HepG2 (cell line): Measurements from ENCODE around the gene PPAN. TPM values are rescaled to one million over a fixed set of nuclear protein-coding genes. Genes with fewer than 3 reads are reported as not detected.
A peak's percentile ranks its signal among the peaks of the same experiment; 100 is the strongest.

ENCODE experiments used
- polyA plus RNA-seq, 8 experiments: library from polyadenylated mRNA; depleted of rRNA in 3 of 8; stranded (reverse) in 7 of 8; unstranded in 1 of 8; fragments of >200 nt; fragmentation: Illumina TruSeq in 4 of 8; extraction: Trizol in 4 of 8; gene quantifications; 2 replicates each; pipeline versions ENCODE4 v1.2.1 to v1.2.3, GENCODE V29; 2011 to 2016; ENCODE audit warnings: low read depth in 4 of 8, missing spikeins in 1 of 8, mixed read lengths in 1 of 8; ENCODE audit not compliant: insufficient read depth in 1 of 8
- total RNA-seq, 5 experiments: library from RNA; depleted of rRNA; stranded (reverse); fragments of >200 nt; fragmentation: Illumina TruSeq; extraction: Trizol; gene quantifications; 2 replicates each; pipeline ENCODE4 v1.2.3, GENCODE V29; 2016; ENCODE audit warnings: low read depth in 1 of 5
- TF ChIP-seq, protein P1 (sequence below): sonication (generic); formaldehyde crosslinking; IDR thresholded peaks from 2 replicates; pipeline ENCODE4 v1.4.0; 2020; ENCODE audit warnings: missing genetic modification reagents
- TF ChIP-seq, protein P2 (sequence below): sonication (generic); formaldehyde crosslinking; IDR thresholded peaks from 2 replicates; pipeline ENCODE4 v1.8.0; 2022; ENCODE audit warnings: mild to moderate bottlenecking, missing genetic modification reagents, borderline replicate concordance
- TF ChIP-seq, protein P3 (sequence below): sonication (generic); formaldehyde crosslinking; conservative IDR thresholded peaks from 2 replicates; pipeline ENCODE4 v1.4.0; 2020; ENCODE audit warnings: missing genetic modification reagents

Gene PPAN
- total and polyA plus RNA-seq, 2 of the 13 experiments (the other 11 are each of a cell fraction or from before 2014, with no cell fraction given) = 36.2 to 41.9 TPM

DNA sequence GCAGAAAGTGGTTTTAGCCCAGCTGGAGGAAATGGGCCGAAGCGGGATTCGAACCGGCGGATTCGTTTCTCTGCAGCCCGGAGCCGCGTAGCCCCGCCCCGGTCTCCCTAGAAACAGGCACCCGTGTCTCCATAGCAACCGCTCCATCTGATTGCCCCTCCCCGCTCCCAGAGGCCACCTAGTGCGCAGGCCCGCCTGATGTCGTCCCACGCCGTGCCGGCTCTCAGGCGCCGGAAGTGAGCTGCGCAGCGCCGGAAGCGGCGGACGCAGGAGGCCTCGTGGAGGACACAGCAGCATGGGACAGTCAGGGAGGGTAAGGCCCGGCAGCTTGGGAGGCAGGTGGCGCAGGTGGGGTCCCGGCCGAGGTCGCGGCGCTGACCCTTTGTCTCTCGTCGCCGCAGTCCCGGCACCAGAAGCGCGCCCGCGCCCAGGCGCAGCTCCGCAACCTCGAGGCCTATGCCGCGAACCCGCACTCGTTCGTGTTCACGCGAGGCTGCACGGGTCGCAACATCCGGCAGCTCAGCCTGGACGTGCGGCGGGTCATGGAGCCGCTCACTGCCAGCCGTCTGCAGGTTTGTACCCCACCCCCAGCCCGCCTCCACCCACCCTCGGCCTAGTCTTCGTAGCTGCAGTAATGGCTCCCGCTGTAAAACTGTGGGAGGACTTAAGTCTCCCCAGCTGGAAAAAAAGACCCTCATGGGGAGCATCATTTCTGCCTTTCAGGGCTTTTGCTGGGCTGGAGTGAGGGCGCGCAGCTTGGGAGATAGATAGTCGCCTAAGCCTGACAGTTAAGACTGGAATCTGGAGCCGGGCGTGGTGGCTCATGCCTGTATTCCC, at the start of gene PPAN (continued):
- TF ChIP-seq, protein P1, sequence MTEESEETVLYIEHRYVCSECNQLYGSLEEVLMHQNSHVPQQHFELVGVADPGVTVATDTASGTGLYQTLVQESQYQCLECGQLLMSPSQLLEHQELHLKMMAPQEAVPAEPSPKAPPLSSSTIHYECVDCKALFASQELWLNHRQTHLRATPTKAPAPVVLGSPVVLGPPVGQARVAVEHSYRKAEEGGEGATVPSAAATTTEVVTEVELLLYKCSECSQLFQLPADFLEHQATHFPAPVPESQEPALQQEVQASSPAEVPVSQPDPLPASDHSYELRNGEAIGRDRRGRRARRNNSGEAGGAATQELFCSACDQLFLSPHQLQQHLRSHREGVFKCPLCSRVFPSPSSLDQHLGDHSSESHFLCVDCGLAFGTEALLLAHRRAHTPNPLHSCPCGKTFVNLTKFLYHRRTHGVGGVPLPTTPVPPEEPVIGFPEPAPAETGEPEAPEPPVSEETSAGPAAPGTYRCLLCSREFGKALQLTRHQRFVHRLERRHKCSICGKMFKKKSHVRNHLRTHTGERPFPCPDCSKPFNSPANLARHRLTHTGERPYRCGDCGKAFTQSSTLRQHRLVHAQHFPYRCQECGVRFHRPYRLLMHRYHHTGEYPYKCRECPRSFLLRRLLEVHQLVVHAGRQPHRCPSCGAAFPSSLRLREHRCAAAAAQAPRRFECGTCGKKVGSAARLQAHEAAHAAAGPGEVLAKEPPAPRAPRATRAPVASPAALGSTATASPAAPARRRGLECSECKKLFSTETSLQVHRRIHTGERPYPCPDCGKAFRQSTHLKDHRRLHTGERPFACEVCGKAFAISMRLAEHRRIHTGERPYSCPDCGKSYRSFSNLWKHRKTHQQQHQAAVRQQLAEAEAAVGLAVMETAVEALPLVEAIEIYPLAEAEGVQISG (CRISPR knock-in tag) = peak; percentile 96
- TF ChIP-seq, protein P2, sequence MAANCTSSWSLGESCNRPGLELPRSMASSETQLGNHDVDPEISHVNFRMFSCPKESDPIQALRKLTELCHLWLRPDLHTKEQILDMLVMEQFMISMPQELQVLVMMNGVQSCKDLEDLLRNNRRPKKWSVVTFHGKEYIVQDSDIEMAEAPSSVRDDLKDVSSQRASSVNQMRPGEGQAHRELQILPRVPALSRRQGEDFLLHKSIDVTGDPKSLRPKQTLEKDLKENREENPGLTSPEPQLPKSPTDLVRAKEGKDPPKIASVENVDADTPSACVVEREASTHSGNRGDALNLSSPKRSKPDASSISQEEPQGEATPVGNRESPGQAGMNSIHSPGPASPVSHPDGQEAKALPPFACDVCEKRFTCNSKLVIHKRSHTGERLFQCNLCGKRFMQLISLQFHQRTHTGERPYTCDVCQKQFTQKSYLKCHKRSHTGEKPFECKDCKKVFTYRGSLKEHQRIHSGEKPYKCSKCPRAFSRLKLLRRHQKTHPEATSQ (CRISPR knock-in tag) = no peak
- TF ChIP-seq, protein P3, sequence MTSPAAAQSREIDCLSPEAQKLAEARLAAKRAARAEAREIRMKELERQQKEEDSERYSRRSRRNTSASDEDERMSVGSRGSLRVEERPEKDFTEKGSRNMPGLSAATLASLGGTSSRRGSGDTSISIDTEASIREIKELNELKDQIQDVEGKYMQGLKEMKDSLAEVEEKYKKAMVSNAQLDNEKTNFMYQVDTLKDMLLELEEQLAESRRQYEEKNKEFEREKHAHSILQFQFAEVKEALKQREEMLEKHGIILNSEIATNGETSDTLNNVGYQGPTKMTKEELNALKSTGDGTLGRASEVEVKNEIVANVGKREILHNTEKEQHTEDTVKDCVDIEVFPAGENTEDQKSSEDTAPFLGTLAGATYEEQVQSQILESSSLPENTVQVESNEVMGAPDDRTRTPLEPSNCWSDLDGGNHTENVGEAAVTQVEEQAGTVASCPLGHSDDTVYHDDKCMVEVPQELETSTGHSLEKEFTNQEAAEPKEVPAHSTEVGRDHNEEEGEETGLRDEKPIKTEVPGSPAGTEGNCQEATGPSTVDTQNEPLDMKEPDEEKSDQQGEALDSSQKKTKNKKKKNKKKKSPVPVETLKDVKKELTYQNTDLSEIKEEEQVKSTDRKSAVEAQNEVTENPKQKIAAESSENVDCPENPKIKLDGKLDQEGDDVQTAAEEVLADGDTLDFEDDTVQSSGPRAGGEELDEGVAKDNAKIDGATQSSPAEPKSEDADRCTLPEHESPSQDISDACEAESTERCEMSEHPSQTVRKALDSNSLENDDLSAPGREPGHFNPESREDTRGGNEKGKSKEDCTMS = 0 out of 2 replicates have a peak, but pooled peaks have one; percentile 69
